Hematopoietic multipotent progenitor cell treated with erythropoietin and hydrocortisone succinate and interleukin-3 and kit ligand, for 8 days (in vitro differentiated cells): ENCODE measurements around the gene SLC16A12.
"Not testable (repeated sequence)": the region's sequence is repeated elsewhere in the genome, so short reads cannot be mapped to it uniquely, and the experiment has no call there.

Experiments used
- DNase-seq: peaks from one replicate; pipeline ENCODE4 v3.0.0-alpha.2; 2015

Gene SLC16A12

DNA sequence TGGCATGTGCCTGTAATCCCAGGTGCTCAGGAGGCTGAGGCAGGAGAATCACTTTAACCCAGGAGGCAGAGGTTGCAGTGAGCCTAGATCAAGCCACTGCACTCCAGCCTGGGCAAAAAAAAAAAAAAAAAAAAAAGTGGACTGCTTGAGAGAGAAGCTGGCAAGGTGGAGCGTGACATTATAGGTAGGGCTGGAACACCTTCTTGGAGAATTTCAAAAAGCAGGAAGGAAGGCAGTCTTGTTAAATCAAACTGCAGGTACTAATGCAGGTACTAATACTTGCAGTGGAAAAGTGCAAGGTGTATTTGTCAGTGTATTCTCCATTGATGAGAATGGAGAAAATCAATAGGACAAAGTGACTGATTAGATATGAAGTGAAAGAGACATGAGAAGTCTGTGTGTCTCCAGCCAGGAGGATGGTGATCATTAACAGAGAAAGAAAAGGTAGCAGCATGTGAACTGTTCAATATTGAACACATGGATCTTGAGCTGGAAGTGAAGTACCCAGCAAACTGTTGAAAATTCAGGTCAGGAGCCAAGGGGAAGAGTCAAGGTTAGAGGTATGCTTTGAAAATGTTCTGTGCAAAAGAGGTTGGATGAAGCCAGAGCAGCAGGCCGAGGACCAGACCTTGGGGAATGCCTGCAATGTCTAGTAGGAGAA is 12.6 kb upstream of the SLC16A12 start:
- DNase-seq: no peak

DNA sequence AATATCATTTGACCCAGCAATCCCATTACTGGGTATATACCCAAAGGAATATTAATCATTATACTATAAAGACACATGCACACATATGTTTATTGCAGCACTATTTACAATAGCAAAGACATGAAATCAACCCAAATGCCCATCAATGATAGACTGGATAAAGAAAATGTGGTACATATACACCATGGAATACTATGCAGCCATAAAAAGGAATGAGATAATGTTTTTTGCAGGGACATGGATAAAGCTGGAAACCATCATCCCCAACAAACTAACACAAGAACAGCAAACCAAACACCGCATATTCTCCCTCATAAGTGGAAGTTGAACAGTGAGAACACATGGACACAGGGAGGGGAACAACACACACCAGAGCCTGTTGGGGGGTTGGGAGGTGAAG is 11.3 kb upstream of the SLC16A12 start:
- DNase-seq: not testable (repeated sequence)

DNA sequence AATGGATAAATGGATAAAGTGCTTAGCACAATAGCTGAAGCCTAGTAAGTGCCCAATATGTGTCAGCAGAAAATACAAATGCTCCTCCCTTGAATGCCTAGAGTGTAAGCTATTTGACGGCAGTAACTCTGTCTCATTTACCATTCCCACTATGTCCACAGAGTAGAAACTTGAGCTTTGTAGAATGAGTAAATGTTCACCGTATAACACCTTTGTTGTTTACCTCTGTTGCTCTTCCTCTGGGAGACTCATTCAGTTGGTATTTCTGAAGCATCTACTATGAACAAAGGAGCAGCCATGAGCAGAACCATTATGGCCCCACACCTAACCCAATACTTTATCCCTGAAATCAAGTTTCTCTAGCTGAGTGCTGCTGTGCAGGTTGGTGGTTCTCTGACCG is 8.4 kb upstream of the SLC16A12 start:
- no peak for DNase-seq

DNA sequence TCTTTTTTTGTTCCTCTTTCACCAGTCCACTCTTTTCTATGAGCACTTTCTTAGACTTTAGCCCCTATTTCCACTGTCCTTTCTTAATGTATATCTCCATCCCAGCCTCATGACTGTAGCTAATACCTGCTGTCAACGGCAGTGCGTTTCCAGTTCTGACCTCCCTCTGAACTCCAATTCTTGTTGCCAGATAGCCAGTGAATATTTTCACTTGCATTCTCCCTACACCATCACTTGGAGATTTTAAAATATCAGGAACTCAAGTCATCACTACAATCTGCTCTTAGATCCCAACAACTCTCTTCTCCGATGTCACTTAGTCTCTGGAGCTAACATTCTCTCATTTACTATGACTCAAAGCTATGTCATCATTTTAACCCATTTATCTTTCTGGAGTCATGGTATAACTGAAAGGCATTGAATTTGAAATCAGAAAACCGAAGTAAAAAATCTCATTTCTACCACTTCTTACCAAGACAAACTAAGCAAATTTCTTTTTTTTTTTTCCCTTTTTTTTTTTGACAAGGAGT is 5.1 kb upstream of the SLC16A12 start:
- no peak for DNase-seq

DNA sequence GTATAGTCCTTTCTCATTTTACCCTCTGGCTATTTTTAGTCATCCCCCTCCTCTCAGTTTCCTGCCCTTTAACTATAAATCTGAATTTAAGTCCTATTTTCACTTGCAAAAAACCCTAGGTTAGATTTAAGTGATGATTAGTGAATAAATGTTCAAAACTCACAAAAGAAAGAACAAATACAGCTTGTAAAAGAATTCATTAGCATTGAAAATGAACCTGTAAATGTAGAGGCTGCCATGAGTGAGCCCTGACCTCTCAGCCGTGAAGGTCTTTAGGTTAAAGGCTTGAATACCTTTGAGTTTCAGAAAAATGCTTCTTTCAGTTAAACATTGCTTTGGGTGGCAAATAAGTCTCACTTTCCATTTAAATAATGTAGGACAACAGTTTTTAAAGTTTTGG is 2.0 kb upstream of the SLC16A12 start:
- no peak for DNase-seq

DNA sequence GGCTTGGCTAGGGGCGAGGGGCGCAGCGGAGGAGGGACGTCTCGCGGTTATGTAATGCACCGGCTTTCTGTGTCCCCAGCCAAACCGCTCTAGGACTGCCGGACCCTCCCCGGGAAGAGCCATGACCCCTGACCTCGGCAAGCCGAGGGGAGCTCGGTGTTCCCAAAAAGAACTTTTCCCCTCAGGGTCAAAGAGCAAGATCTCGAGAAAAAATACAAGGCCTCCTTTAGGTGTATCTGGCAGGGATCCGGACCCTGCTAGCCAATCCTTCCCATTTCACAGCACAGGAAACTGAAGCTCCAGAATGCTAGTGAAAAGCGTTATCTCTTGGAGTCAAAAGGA is 590 bp upstream of the SLC16A12 start:
- DNase-seq: no peak

DNA sequence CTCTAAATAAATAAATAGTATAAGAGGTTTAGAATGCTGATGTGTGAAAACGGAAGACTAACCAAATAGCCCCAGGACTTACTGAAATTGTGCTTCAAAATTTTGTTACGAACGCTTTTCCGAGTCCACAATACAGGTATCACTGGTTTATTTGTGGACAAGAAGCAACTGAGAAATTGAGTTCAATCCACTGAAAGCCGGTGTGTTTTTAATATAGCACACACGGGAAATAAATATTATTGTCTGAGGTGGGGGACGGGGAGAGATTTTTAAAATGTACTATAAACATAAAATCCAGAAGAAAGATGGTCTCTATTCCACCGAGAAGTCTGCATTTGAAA is 598 bp downstream of the SLC16A12 start:
- no peak for DNase-seq

DNA sequence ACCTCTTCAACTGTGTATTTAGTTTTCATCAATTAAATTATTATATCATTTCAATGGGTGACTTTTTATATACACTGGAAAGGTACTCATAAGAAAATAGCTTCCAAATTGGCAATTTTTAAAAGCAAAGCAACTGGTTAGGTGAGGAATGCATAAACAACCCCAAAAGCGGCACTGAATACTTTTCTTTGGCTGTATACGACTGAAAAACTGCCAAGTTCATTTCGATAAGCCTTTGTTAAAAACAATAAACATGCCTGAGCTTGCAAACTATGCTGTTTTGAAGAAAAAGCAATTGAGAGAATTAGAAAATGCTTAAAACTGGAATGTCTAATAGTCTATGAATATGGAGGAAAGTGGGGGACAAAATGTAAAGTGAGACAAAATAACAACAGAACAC is 2.9 kb downstream of the SLC16A12 start:
- no peak for DNase-seq

DNA sequence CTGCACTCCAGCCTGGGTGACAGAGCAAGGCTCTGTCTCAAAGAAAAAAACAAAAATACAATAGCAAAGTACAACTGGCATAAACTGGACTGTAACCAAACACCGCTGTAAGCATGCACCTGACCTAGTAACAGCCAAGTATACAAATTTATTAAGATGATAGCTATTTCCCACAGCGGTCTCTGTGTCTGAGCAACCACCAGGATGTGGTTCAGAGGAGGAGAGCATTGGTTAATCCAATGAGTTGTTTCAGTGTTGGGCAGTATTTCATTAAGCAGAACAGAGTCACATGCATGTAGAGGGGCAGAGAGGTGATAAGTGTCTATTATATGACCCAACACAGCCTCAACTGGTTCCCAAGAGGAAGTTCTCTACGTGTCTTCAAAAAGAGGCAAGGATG is 4.0 kb downstream of the SLC16A12 start:
- DNase-seq: no peak

DNA sequence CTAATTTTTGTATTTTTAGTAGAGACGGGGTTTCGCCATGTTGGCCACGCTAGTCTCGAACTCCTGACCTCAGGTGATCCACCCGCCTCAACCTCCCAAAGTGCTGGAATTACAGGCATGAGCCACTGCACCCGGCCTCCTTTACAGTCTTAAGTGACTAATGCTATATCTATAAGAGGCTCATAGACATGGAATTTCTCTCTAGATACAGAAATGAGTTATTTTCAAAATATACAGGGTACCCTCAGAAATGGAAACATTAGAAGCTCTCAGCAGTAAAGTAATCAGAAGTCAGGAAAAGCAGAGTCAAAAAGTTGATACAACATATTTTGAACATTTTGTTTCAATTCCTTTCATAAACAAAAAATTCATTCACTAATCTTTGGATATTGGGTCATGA is 5.7 kb downstream of the SLC16A12 start:
- not testable (repeated sequence) for DNase-seq

DNA sequence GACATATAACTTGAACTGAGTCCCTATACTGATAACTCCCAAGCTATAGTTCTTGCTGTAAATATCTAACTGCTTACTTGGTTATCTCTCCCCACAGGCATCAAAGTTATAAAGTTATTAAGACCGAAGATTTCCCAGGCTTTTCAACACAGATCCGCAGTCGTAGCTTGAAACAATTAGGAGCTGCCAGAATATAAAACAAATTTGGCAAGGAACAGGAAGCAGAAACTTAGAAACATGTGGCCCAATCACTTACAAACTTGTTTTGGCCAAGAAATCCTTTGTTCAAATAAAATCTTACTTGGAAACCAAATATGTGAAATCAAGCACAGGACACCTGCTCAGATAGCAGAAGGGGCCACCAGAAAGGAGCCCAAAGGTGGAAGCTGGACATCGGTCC is 9.0 kb downstream of the SLC16A12 start:
- no peak for DNase-seq

DNA sequence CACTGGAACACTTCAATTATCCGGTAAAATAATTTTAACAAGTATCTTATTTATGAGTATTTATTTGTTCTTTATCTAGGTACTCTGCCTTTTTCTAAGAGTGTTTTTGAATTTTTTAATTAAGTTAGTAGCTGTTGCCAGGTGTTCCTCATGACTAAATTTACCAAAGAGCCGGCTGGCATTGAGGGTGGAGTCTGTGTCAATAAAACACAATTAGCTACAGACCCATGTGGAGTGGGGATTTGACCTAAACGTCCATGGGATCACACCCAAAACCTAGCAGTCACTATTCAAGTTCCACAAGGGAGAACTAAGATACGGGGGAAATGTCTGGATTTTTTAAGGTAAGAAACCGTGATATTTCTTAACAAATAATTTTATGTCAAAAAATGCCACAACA is 9.8 kb downstream of the SLC16A12 start:
- no peak for DNase-seq

DNA sequence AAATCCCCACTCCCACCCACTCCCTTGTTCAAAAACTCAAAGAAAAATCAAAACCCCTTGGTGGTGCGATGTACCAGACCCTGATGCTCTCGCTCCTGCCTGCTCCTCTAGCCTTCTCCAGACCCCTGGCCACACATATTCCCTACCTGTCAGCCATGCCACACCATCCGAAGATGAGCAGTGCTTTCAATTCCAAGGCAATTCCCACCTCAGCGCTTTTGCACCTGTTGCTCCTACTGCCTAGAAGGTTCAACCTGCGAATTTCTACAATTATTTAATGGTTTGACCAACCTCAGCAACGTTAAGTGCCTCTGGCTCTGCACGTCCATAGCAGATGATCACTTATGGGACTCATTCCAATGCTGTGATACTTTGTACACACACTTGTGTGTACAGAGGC is 11.1 kb downstream of the SLC16A12 start:
- DNase-seq: no peak

DNA sequence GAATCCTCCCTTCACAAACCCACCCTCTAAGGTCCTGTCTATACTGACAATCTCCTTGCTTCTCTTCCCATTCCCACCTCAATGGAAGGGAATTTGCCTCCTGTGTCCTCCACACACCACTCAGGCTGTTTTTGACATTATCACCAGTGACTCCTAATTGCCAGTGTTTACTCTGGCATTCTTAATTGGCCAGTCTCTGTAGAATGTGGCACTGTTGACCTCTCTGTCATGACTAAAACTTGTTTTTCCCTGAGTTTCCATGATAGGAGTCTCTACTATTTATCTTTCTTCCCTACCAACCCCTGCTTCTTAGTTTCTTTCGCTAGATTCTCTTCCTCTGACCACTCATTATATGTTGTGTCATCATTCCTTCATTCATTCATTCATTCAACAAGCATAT is 12.1 kb downstream of the SLC16A12 start:
- DNase-seq: no peak

DNA sequence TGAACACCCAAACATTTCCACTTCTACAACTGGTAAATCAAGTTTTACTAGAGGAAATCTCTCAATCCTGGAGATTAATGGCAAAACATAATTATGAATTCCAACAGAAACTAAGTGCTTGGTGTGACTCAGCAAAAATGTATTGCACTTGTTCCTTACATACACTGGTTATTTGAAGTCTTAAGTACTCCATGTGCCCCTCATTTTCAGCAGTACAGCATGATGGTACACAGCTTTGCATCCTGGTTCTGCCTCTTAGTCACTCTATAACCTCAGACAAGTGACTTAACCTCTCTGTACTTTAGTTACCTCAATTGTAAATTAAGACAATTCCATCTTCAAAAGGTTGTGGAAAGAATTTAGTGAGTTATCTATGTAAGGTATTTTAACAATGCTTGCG is 12.9 kb downstream of the SLC16A12 start:
- DNase-seq: no peak

DNA sequence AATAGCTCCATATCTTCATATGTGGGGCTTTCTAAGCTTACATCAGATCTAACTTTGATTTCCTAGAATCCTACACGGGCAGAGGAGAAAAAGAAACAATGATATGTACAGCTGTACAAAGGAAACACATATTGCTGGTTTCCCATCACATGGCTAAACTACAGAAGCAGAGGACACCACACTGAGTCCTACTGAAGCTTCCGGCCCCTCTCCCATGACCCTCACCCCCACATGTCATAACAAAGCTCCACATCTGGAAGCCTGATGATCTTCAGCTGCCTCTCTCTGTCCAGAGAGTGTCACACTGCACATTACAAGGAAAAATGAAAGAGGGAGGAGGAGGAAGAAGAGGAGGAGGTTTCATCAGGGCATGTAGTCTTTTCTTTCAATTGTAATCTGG is 14.0 kb downstream of the SLC16A12 start:
- no peak for DNase-seq

DNA sequence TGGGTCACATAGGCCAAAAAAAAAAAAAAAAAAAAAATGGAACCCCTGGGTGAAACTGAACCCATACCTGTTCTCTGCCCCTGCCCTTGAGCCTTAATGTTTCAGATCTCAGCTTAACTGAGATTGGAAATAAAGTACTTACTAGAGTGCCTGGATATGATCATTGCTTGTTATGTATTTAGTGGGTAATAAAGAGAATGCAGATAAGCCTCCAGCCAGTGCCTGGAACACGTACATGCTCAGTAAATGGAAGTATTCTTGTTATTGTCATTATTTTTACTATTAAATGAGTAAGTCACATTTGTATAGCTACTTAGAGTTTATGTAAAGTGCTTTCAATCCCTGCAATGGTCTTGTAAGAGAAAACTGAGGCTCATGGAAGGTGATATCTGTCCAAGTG is 14.7 kb downstream of the SLC16A12 start:
- no peak for DNase-seq

DNA sequence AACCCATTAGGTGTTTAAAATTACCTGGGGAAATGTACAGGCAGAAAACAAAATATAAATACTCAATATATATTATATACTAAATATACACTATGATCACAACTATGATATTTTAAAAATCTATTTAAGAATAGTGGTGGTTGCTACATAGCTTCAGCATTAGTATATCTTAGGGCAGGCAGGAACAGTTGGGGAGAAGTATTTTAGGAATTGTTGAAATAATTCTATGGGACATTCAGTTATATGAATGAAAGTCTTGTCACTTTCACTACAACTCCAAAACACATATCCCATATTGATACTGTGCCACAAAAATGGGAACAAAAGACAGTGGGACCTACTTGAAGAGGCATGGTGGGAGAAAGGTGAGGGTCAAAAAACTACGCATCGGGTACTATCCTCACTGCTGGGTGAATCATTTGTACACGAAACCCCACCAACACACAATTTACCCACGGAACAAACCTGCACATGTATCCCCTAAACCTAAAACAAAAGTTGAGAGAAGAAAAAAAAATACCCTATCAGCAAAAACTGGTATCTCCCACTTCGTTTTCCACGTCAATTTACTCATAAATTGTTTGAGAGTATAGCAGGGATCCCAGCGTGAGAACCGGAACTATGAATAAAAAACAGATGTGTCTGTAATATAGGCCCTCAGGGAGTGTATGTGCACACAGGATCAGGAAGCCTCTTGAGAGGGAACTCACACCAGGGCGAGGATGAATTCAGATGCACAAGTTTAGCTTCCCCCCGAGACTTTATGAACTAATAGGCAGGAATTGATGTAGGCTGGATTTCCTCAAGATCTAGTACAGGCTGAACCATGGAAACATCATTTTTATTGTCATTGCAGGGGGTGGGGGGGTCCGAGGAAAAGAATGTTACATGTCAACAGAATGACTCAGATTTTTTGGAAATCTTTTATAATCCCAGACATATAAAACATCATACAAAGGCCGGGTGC is 16.2 kb downstream of the SLC16A12 start:
- DNase-seq: no peak

DNA sequence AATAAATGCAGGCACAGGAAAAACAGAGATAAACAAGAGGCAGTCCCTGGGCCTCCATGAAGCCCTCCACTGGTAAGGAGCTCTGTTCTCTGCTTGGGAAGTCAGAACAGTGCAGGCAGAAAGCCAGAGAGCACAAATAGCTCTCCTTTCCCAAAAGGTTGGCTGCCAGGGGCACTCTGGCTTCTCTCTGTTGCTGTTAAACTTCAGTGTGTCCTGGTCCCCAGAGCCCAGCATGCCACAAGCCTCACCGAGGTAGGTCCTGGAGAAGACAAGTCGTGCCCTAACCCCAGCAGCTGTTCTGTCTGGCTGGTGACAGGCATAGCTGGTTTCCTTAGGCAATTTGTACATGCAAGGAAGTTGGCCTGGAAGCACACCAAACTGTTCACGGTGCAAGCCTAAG is 17.3 kb downstream of the SLC16A12 start:
- no peak for DNase-seq

DNA sequence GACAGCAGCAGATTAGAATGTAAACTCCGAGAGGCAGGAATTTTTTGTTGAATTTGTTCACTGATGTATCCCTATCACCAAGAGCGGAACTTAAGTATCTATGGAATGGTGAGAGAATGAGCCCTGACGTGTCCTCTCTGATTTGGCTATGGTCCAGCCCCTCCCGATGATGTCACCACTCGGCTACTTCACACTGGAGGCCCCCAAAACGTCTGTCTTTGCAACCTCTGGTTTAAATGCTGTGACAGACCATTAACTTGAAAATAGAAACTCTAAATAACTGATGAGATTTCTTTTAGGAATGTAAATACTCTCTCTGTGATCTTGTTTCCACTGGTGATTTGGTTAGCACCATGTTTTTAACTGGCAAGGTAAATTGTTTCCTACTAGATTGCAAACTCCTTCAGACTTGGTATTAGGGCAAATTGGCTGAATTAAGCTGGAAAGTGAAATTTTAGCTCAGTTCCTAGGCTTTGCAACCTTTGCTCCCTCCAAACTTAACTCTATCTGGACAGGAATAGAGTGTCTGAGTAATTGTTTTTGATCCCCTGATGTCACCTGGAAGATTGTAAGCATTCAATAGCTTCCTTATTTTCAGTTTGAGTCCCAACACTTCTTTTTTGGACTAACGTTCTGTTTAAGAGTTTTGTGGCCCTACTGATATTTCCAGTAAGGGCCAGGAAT is 19.1 kb downstream of the SLC16A12 start:
- no peak for DNase-seq

DNA sequence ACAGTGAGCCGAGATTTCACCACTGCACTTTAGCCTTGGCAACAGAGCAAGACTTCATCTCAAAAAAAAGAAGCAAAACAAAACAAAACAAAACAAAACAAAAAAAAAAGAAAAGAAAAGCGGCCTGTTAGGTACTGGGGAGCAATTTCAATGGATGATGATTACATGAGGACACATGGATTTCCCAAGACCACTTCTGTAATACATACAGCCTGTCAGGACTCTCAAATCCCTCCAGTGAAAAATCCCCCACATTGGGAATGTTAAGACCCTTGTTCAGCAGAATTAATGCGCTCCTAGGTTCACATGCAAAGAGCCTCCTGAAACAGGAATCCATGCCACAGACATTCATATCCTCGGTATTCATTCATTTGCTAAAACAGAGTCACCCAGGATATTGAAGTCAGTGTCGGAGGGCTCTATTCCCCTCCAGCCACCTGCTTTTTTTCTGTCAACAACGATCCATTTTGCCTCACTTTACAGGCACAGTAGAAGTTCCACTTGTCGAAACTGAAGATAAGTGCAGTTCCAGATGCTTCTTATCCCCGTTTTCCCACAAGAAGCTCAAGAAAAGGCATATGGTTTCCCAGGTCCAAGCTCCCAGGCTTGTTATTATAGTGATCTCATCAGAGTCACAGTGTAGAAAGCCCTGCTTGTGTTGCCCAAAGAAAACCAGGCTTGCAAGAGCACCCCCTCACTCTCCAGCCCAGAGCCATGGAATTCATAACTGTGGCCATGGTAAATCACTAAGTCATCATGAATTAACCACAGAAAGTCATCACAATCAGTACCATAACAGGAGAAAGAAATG is 20.2 kb downstream of the SLC16A12 start:
- DNase-seq: no peak

DNA sequence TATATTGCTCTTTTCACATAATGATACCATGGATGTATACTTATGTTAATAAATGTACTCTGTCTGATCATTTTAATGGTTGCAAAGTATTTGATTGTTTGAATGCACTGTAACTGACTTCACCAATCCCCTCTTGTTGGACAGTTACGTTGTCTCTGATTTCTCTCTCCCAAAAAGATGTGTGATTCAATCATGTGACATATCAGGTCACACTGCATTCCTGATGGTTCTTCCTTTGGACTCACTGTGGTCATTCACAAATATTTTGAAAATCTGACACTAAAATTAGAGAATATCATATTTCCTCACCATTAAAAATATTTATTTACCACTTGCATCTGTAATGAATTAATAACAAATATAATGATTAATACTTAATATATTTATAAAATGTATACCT is 22.2 kb downstream of the SLC16A12 start:
- no peak for DNase-seq
